ENCODE measurements around the gene GNG8. TPM values are rescaled to one million over a fixed set of nuclear protein-coding genes. Genes with fewer than 3 reads are reported as not detected.
A peak's percentile ranks its signal among the peaks of the same experiment; 100 is the strongest.

GNG8 gene
- total RNA-seq, 1 donor from 2014 or later, result not detected

- no peak for DNase-seq (ENCODE audit: low spot score)
These were observed 33.4 kb downstream of the GNG8 start for GRCh38 chr19:46602392-46603194.

- DNase-seq (ENCODE audit: low spot score), result no peak
These were observed 34.4 kb downstream of the GNG8 start, which contains the start of gene CALM3 for GRCh38 chr19:46601318-46602224. CALM3 (plus strand) TSS chr19:46601330; CDS start chr19:46601435, 105 bp downstream.

GRCh38 chr19:46600384-46601317 is 35.4 kb downstream of the GNG8 start:
- DNase-seq (ENCODE audit: low spot score), result peak; percentile 98

GRCh38 chr19:46599716-46600373 is 36.2 kb downstream of the GNG8 start:
- no peak for DNase-seq (ENCODE audit: low spot score)

GRCh38 chr19:46598372-46598917 is 37.6 kb downstream of the GNG8 start:
- no peak for DNase-seq (ENCODE audit: low spot score)

- no peak for DNase-seq (ENCODE audit: low spot score)
These were observed 40.0 kb downstream of the GNG8 start for GRCh38 chr19:46596008-46596407.

- DNase-seq (ENCODE audit: low spot score), result no peak
These were observed 44.1 kb downstream of the GNG8 start for GRCh38 chr19:46591870-46592269.

GRCh38 chr19:46591254-46591653 is 44.7 kb downstream of the GNG8 start:
- no peak for DNase-seq (ENCODE audit: low spot score)

- DNase-seq (ENCODE audit: low spot score), result no peak
These were observed 48.1 kb downstream of the GNG8 start for GRCh38 chr19:46587861-46588260.

- no peak for DNase-seq (ENCODE audit: low spot score)
These were observed 49.7 kb downstream of the GNG8 start for GRCh38 chr19:46586294-46586693.

- DNase-seq (ENCODE audit: low spot score), result no peak
These were observed 50.5 kb downstream of the GNG8 start for GRCh38 chr19:46585539-46585938.

Other genes with a start within 250 kb of the GNG8 start
- 10.7 TPM for gene CCDC8, start 222.6 kb downstream of the GNG8 start, total RNA-seq
- gene PNMA8C, start 207.3 kb downstream of the GNG8 start, total RNA-seq, result 0.23 TPM
- gene PNMA8A, start 164.6 kb downstream of the GNG8 start, total RNA-seq, result 6.4 TPM
- 1.1 TPM for gene PNMA8B, start 140.3 kb downstream of the GNG8 start, total RNA-seq
- gene CALM3, start 34.9 kb downstream of the GNG8 start, total RNA-seq, result 253 TPM
- 3.5 TPM for gene PTGIR, start 11.1 kb downstream of the GNG8 start, total RNA-seq
- gene DACT3, start 25.0 kb upstream of the GNG8 start, total RNA-seq, result 25.6 TPM
- 57.1 TPM for gene PRKD2, start 80.9 kb upstream of the GNG8 start, total RNA-seq
- 20.6 TPM for gene FKRP, start 109.9 kb upstream of the GNG8 start, total RNA-seq
- gene STRN4, start 110.2 kb upstream of the GNG8 start, total RNA-seq, result 67.6 TPM
- gene SLC1A5, start 152.4 kb upstream of the GNG8 start, total RNA-seq, result 344 TPM
- 73.7 TPM for gene AP2S1, start 214.6 kb upstream of the GNG8 start, total RNA-seq
- gene ARHGAP35, start 224.8 kb upstream of the GNG8 start, total RNA-seq, result 84.0 TPM

Data from ureter (tissue), 1 donor.